Stimulated activated CD4-positive, alpha-beta T cell treated with anti-CD3 and anti-CD28 coated beads, Interleukin-1b, Interleukin-23, amount 100 ng/mL, for 24 hours (primary cell): ENCODE measurements around the gene SERPINE3.

Experiments used
- DNase-seq, 4 experiments: peaks; one replicate each; pipeline ENCODE4 v3.0.0-alpha.2; 2020; ENCODE audit warnings: low read depth in 4 of 4, low spot score in 1 of 4

SERPINE3 gene

DNA sequence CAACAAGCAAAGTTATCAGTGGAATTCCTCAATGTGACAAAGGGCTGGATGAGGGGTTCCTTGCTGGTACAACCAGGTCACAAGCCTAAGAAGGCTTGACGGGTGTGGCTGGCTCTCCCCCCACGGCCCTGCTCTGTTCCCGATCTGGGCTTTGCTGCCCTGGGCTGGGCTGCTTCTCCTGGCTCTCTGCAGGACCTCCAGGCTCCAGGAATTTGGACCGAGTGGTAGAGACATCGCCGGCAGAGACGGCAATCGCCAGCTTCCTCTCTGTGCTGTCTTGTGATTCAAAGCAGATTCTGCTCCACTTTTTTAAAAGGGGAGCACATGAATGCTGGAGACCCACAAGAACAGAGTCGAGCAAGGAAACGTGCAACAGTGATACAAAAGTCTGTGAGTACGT lies at the start of gene SERPINE3:
Gene SERPINE3 (plus strand): TSS at position 338 of the 400 bp plus-strand sequence. CDS start 1,401 bp downstream, outside the sequence.
- DNase-seq, result no peak

DNA sequence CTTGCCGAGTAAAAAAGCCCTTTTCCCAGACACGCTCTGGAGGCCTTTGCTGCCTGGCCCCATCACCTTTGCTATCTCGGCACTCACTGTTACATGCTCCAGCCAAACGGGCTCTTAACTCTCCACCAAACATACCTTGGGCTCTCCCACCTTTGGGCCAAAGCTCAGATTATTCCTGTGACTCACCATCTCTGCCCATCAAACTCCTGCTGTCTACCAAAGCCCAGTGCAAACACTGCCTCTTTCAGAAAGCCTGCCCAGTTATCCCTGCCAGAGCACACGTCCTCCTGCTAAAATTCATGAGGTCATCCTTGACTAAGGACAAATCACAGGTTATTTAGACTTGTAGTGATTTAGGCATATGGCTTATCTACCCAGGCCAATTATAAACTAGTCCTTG lies 48.1 kb upstream of the SERPINE3 start:
- no peak for DNase-seq

DNA sequence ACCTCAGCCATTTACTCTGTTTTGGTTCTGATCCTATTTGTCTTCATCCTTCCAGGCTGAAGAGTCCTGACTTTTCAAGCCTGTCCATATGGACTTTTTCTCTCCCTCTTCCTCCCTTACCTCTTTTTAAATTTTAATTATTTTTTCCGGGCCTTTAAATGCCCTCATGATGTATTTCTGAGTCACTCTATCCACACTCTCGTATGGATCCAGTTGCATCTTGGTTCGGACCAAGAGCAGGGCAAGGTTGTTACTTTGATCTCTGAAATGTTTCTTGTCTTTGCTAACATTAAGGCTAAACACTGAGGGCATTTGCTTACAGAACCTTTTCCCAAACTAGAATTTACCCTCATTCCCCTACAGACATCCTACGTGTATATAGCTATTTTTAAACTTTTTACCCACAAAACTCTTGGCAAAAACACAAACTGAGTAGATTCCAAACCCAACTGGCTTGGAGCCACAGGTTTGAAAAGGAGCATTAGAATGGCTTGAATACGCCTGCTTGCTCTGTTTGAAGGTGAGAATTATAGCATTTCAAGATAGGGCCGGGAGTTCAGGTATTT lies 47.4 kb upstream of the SERPINE3 start:
- no peak for DNase-seq

DNA sequence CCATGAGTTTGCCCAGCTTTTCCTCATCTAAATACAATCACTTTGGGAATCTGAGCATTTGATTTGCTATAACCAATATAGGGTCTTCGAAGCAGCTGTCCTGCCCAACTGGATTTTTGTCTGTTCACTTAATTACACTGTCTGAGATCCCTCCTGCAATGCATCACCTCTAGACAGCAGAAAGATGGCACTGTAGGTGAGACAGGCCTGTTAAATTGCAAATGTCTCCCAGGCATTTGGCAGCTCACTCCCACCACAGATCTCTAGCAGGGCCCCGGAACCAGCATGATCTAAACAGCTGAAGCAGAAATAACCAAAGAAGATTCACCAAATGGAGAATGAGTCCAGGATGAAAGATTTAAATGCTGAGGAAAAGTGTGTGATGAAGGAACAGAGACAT lies 41.9 kb upstream of the SERPINE3 start:
- no peak for DNase-seq

DNA sequence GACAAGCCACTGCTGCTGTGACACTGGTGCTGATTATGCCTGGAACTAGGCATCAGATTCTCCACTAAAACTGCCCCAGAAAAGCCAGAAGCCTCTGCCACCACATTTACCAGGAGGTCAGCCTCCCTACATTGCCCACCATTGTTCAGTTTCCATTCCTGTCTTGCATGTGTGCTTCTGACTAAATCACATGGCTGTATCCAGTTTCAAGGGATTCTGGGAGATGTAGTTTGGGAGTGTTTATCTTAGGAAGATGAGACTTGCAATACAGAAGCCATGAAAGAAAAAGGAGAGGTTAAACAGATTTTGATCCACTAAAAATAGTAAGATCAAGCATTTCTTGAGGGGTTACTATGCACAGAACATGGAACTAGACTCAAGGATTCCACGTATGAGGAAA lies 40.7 kb upstream of the SERPINE3 start:
- DNase-seq, result no peak

DNA sequence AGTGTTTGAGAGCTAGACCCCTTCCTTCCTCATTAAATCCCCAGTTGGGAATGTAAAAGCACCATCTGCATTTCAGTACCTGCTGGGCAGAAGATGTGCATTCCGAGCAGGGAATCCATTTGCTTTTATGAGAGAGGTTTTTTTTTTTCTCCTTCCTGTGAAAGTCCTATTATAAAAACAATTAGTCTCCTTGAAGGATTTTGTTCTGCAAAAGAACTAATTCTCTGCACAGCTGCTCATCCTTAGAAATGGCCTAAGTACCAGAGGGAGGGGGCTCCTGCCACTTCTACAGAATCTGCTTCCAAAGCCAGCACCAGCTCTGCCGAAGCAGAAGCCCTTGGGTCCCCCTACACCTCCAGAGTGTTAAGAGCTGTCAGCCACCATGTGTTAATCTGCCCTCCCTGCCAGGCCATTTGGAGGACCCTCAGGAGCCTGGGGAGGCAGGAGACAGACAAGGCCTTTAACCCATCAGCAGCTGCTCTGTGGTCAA lies 36.4 kb upstream of the SERPINE3 start:
- no peak for DNase-seq

DNA sequence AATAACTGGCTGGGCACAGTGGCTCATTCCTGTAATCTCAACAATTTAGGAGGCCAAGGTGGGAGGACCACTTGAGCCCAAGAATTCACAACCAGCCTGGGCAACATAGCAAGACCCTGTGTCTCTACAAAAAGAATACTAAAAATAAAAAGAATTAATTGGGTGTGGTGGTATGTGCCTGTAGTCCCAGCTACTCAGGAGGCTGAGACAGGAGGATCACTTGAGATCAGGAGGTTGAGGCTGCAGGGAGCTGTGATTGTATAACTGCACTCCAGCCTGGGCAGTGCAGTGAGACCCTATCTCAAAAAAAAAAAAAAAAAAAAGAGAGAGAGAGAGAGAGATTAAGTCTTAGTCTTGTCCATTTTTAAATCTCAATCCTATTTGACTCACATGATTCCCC lies 35.6 kb upstream of the SERPINE3 start:
- no peak for DNase-seq

DNA sequence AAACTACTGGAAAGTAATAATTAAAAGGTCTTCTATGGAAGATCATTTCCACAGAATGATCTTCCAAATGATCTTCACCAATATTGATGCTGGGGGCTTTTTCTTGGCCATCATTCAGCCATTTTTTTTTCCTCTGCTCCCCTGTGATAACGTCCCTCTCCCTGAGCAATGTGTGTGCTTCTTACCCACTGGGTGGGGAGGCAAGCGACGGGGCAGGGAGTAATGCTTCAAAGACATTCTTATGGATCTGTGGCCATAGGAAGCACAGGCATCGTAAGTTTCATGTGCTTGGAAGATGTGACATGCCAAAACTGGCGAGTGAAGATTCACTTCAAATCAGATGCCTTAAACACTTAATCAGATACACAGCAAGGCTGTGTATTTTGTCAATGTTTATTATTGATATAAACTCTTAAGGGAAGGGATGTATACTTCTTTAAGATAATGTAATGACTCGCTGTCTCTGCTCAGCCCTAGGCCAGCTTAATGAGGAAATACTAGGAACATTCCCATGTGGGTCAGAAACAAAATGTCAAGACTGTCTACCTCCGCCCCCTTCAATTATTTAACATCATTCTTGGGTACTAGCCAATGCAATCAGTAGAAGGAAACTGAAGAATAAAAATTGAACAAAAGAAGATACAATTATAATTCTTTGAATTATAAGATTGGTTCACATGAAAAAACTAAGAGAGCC lies 34.1 kb upstream of the SERPINE3 start:
- no peak for DNase-seq

DNA sequence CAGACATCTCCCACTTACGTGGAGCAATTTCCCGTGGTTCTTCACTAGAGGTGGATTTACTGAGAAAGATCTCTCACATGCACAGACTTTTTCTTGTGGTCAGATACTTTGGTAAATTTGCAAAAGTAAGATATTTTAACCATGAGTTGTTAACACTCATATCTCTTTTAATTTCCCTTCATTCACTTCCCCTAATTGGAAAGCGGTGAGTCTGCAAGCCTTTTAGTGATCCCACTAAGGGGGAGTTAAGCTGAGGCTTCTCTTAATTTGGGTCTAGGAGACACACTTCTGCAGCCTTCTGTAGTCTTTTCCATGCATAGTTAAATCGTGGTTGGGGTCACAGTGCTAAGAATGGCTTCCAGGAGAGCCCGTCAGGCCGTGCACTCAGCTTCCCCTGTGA lies 30.7 kb upstream of the SERPINE3 start:
- DNase-seq, result no peak

DNA sequence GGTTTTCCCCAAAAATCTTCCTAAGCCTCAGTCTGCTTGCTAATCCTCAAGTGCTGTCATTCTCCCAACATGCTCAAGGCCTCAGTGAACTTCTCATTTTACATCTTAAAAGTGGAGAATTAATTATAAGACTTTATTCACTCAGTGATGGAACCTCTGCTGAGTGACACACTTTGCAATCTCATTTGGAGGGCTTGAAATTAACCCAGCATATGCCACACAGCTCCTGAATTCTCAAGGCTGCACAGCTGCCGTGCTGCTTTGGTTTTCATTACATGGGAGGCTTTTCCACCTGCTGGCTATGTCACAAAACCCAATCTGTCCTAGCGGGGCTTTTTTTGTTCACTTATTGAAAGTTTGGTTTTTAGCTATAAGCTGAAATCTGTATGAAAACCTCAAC lies 28.3 kb upstream of the SERPINE3 start:
- no peak for DNase-seq

DNA sequence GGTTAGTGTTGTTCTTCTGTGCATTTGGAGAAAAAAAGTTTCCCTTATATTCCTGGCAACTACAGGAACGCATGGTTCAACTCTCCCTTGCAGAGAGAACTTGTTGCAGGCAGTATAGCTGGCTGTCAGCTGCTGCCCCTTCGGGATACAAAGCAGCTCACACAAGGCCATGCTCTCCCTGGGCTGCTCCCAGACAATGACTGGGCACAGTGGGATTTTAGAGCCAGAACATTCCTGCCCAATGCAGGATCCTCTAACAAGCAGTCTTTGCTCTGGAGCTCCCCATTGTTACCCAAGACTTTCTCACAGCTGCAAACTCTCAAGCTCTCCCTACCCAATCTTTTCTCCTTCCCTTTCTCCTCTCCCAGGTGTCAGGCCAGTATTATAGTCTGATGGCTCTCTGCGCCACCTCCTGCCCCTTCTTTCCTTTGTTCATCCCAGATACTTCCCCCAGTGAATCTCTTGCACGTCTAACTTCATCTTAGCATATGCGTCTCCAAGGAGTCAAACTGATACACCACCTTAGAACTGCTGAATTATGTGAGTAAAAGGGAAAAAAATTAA lies 27.5 kb upstream of the SERPINE3 start:
- no peak for DNase-seq

DNA sequence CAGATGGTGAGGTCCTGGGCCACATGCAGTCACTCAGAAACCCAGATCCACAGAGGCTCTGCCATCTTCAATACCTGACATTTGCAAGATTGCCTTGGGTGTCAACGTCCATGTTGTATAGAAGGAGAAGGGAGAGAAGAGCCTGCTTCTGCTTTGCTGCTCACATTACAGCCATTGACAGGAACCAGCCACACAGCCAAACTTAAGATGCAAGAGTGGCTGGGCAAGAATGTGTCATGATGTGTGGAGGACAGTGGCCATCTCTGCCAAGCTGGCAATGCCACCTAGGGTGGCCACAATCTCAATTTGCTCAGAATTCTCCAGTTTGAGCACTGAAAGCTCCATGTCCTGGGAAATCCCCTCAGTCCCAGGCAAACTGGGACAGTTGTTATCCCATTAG lies 25.9 kb upstream of the SERPINE3 start:
- DNase-seq, result no peak

DNA sequence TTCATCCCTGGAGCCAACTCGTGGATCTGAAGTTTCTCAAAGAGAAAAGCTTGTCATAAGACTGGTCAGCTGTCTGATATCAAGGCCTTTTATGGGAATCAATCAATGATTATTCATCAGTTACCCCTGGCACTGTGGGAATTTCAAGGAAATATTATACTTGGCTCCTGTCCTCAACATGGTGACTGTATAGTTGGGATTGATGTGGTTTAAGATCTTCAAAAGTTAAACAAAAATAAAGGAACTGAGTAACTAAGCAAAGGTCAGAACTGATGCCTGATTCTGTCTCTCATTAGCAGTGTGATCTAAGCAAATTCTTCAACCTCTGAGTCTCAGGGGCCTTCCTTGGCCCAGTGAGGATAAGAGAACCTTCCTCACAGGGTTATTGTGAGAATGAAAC lies 22.2 kb upstream of the SERPINE3 start:
- DNase-seq, result no peak

DNA sequence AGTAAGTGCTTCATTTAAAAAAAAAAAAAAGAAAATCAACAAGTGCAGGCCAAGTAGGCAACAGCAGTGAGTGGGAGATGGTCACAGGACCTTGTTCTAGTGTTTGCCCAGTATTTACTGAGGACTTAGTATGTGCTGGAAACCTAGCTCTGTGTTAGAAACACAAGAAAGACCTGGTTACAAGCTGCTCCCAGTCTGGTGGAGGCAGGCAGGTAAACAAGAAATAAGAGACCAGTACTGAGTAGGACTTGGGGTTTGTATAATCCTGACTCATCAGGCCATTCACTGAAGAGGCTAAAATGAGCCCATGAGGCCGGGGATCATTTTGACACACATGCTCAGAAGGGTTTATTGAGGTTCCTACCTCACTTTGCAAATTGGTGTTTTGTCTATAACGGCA lies 21.5 kb upstream of the SERPINE3 start:
- no peak for DNase-seq

DNA sequence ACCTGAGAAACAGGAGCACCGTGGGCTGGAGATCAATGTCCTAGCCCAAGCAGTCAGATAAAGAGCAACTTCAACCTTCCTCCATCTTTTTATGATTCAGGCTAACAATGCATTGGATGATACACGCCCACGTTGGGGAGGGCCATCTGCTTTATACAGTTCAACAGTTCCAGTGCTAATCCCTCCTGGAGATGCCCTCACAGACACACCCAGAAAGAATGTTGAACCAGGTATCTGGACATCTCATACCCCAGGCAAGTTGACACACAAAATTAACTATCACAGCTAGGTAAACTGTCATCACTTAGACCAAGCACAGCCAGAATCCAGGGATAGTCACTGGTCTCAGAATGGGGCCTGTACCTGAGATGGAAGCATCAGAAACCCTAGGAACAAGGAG lies 20.6 kb upstream of the SERPINE3 start:
- no peak for DNase-seq

DNA sequence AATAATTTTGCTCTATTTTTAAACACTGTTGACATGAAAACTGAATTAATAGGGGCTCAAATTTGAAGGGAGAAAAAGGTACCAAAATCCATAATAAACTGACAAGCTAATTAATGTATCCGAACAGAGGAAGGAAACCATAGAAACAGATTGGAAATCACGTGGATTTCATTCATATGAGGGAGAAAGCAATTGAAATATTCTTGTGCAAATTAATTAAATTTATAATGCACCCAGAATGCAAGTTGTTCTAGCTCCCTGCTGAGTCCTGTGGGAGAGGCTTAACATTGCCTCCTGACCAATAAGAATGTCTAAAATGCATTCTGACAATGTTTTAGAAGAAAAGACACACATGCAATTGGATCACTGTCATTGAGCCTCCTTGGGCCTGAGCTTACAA lies 17.7 kb upstream of the SERPINE3 start:
- no peak for DNase-seq

DNA sequence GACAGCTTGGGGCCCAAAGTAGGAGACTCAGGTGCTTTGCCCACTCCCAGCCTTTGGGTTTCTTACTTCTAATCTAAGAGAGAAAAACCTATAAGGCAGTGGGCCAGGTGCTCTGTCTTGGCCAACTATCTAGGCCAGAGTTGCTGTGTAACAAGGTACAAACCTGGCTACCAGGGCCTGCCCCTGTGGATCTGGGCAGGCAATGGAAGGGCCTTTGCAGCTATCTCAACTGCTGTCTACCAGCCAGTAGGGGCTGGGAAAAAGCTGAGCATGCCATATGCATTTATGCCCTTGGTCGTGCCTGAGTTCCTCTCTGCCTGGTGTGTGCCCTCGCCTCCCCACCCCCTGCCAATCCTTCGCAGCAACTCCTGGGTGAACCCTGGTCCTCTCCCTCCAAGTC lies 16.7 kb upstream of the SERPINE3 start:
- no peak for DNase-seq

DNA sequence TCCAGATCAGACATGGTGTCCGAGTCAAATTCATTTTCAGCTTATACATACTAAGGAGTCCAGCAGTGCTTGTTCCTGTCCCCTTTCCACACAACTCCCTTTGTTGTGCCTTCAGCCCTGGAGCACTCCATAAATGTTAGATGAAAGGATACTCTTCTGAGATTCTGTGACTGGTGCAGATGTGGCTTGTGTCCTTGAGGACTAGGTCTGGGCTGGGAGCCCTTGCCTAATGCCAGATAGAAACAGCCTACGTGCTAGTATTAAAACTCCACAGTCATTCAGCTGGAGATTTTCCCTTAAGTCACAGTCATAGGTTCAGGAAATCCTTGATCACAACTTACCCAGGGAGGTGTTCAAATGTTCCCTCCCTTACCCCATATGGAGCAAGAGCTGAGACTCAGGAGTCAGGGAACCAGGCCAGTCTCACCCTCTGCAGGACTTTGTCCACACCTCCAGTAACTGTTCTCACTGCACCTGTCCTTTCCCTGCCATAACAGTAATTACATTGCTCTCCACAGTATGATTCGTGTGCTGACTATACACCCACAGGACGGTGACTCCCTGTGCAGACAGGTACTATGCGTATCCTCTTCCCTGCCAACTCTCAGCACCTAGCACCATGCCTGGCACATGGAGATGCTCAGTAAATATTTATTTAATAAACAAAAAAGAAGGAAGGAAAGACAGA lies 15.5 kb upstream of the SERPINE3 start:
- no peak for DNase-seq

DNA sequence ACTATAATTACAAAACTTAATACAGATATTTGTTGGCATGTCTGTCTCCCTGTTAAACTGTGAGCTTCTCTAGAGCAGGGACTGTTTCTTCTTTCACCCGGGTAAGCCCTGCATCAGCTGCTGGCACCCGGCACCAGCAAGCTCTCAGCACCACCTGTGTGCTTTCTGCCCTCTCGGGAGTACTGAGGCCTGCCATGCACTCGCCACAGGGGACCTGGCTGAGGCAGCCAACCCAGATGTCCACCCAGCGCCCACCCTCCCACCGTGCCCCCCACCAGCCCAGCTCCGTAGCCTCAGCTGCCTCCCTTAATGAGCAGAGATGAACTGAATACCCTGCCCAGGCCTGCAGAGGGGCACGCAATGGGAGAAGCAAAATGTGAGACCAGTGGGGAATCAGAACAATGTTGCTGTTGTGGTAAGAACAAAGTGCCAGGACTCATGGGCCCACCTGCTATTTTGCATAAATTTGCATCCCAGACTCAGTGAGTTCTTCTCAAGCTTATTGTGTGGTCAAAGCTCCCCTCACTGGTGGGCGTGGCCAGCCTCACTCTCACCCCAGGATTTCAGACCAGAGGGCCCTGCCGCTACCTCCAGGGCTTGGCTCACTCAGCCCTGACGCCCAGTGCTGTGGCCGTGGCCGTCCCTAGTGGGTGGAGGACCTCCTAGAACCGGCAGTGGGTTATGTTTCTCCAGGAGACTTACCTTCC lies 14.6 kb upstream of the SERPINE3 start:
- no peak for DNase-seq

DNA sequence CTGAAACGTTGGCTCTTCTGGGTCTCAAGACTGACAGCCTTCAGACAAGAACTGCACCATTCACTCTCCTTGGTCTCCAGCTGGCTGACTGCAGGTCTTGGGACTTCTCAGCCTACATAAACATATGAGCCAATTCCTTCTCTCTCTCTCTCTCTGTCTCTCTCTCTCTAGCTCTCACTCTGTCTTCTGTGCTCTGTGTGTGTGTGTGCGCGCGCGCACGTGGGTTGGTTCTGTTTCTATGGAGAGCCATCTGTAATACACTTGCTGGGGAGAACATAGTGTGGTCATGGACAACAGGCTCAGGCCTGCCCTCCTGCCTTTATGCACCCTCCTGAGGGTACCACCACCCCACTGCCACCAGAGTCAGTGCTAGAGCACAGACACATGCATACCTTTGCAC lies 13.7 kb upstream of the SERPINE3 start:
- no peak for DNase-seq

DNA sequence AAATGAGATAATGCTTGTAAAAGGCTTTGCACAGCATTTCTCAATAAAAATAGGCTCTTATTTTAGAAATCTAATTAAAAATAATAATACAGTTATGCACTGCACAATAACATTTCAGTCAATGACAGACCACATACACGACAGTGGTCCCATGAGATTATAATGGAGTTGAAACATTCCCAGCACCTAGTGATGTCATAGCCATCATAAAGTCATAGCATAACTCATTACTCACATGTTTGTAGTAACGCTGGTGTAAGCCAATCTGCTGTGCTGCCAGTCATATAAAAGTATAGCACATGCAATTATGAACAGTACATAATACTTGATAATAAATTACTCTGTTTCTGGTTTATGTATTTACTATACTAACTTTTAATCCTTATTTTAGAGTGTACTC lies 12.7 kb upstream of the SERPINE3 start:
- no peak for DNase-seq

DNA sequence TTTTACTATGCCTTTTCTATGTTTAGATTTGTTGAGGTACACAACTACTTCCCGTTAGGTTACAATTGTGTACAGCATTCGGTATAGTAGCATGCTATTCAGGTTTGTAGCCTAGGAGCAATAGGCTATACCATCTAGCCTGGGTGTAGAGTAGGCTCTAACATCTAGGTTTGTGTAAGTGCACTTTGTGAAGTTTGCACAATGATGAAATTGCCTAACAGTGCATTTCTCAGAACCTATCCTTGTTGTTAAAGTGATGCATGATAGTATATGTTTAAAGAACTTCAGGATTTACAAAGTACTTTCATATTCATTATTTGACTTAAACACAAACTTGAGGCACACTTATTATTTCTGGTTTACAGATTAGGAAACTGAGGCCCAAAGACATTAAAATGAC lies 11.5 kb upstream of the SERPINE3 start:
- DNase-seq, result no peak
